Measurements from ENCODE around the gene SGPP2.
A peak's percentile ranks its signal among the peaks of the same experiment; 100 is the strongest.

Gene SGPP2

DNA sequence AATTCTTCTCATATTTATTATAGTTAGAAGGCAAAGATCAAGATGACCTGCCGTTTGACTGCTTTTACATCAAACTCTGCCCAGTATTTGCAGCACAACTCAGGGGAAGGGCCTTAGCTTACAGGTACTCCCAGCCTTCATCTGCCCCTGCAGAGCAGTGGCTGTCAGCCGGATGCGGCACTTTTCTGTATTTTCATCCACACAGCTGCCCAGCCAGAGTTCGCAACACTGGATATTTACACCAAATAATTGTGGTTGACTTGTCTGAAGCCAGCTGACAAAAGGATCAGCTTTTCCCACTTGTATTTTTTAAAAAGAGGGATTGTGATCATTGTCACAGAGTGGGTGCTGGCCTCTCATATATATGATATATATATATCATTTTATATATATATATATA lies 136.8 kb downstream of the SGPP2 start:
- TF ChIP-seq, protein P1, sequence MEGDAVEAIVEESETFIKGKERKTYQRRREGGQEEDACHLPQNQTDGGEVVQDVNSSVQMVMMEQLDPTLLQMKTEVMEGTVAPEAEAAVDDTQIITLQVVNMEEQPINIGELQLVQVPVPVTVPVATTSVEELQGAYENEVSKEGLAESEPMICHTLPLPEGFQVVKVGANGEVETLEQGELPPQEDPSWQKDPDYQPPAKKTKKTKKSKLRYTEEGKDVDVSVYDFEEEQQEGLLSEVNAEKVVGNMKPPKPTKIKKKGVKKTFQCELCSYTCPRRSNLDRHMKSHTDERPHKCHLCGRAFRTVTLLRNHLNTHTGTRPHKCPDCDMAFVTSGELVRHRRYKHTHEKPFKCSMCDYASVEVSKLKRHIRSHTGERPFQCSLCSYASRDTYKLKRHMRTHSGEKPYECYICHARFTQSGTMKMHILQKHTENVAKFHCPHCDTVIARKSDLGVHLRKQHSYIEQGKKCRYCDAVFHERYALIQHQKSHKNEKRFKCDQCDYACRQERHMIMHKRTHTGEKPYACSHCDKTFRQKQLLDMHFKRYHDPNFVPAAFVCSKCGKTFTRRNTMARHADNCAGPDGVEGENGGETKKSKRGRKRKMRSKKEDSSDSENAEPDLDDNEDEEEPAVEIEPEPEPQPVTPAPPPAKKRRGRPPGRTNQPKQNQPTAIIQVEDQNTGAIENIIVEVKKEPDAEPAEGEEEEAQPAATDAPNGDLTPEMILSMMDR (conservative IDR thresholded peaks at IDR 0.05) = no peak
- no peak overlapping the region for H3K27ac ChIP-seq

DNA sequence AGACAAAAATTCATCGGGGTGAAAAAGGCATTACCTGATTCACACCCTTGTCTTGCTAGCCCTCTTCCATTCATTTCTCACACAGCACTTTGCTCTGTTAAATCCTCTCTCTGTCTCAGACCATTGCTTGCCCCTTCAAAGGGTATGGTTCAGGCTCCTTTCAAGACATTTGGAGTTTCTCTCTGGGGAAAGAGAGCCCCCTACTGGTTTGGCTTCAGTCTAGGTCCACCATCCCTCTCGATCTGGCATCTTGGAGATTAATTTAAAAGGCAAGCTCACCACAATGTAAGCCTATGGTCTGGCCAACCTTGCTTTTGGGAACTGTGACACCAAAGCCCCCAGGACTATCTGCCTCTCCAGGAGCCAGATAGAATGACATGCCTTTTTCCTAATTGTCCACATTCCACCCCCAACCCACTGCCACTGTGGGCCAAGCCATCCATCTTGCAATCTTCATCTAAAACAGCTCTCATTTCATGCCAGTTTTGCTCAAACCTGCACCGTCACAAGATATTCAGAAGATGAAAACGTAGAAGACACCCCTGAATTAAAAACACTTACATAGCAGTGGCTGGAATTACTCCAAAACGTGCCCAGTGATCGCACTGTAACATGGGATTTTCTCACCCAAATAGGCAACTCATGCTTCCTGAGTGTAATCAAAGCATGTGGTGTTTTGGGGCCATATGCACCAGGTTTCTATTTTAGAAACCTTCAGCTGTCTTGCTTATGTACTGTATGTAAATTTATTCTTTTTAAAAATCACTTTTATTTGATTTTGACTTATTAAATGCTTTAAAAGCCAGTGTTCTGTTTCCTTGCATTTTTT lies 137.7 kb downstream of the SGPP2 start:
- TF ChIP-seq, protein P1 (conservative IDR thresholded peaks at IDR 0.05) = peak; percentile 79
- H3K27ac ChIP-seq = no peak overlapping the region

DNA sequence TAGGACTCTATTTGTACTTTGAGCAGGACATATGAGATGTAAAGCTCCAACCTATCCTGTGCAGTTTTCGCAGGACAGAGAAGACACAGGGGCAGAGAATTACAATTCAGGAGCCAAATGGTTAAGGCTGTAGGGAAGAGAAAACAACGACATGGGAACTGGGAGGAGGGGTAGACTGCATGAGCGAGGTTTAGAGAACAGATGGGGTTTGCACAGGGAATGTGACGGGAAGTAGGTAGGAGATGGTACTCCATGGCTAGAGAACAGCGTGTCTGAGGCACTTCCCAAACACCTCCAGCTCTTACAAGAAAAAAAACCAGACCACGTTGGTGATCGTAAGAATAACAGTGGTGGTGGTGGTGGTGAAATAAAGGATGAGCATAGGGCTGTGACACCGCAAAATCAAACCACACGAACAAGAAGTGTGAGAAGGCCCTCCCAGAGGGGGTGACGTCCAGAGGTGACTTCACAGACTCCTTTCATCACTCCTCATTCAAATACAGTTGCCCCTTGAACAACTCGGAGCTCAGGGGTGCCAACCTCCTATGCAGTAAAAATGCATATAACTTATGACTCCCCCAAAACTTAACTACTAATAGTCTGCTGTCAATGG lies 138.9 kb downstream of the SGPP2 start:
- TF ChIP-seq, protein P1 (conservative IDR thresholded peaks at IDR 0.05) = no peak
- no peak overlapping the region for H3K27ac ChIP-seq

DNA sequence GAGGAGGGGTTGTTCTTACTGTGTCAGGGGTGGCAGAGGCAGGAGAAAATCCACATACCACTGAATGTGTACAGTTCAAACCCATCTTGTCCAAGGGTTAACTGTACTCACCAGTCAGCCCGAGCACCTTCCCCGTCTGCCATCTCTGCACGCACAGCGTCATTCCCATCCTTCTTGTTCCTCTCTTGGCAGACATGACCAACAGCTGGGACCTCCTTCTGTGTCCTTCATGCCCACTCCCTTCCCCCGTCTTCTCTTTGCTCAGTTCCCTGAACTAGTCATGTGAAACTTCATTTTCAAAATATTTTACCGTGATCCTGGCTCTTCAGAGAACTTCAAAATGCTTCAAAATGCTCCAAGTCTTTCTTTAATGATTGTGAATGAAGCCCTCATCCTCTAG lies 139.6 kb downstream of the SGPP2 start:
- TF ChIP-seq, protein P1 (conservative IDR thresholded peaks at IDR 0.05) = no peak

DNA sequence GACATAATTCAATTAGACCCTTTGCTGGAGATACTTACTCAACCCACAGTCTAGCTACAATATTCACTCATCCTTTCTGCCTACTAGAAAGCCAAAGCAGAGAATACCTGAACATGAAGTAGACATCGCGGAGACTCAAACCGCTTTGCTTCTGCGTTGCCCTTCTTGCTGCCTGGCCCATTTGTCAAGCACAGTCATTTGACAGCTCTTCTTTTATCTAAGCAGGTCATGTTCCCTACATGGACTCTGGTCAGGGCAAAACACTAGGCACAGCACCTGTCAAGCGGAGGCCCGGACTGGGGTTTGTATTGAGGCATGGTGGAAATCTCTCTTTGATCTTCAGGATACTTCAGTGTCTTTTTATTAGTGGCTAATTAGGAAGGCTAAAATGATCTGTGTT lies 141.9 kb downstream of the SGPP2 start:
- no peak overlapping the region for H3K27ac ChIP-seq
- TF ChIP-seq, protein P1 (conservative IDR thresholded peaks at IDR 0.05) = no peak

More for the DNA sequence above, 139.6 kb downstream of the SGPP2 start:
- H3K27ac ChIP-seq = no peak overlapping the region

DNA sequence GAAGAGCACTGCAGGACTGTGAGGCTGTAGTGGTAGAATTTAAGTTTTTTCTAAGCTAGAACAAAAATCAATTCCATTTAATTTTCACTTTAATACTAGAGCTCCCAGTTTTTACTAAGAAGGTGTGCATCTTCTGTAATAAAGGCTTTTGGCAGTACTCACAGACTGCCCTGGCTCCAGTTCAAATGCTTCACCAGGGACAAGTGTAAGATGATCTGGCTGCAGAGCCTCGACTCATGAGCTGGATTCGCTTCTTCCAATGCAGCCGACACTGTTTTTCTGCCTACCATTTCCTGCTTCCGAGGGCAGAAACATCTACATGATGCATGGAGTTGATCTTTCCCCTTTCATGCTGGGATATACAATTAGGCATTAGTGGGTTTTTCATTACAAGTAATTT lies 144.5 kb downstream of the SGPP2 start:
- TF ChIP-seq, protein P1 (conservative IDR thresholded peaks at IDR 0.05) = no peak
- peak overlapping the region; percentile 56 for H3K27ac ChIP-seq

DNA sequence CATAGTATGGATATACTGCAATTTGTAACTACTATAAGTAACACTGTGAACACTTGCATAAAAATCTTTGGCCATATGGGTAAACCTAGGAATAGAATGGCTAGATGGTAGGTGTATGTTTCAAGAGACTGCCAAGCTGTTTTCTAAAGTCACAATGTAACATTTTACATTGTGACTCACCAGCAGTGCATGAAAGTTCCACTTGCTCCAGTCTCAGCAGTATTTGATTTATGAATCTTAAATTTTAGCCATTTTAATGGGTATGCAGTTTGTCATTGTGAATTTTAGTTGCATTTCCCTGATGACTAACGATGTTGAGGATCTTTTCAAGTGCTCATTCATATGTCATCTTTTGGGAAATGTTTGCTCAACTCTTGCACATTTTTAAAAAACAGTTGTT lies 145.5 kb downstream of the SGPP2 start:
- peak overlapping the region; percentile 56; the same call in 1 of the 2 replicates for H3K27ac ChIP-seq
- TF ChIP-seq, protein P1 (conservative IDR thresholded peaks at IDR 0.05) = no peak
